HG03521 (cell line): Measurements from ENCODE around the gene EEF1A1.
"Not testable (repeated sequence)": the region's sequence is repeated elsewhere in the genome, so short reads cannot be mapped to it uniquely, and the experiment has no call there.

ENCODE experiments used
- ATAC-seq: cut with Tn5 transposase; IDR thresholded peaks from one replicate; pipeline ENCODE4 v1.9.1; 2021; ENCODE audit warnings: mild to moderate bottlenecking, moderate library complexity; ENCODE audit not compliant: unreplicated experiment

EEF1A1 gene

GRCh38 chr6:73520688-73521350 is at the start of gene EEF1A1:
Gene EEF1A1, minus strand, starts transcription at chr6:73521032. Its CDS starts 1,006 bp downstream, at chr6:73520026.
- ATAC-seq = peak; percentile 65

GRCh38 chr6:73569121-73569520 is 48.3 kb upstream of the EEF1A1 start:
- ATAC-seq = no peak

GRCh38 chr6:73566954-73567591 is 46.2 kb upstream of the EEF1A1 start:
- ATAC-seq = no peak

GRCh38 chr6:73566486-73566871 is 45.6 kb upstream of the EEF1A1 start:
- ATAC-seq = not testable (repeated sequence)

- no peak for ATAC-seq
Measured at GRCh38 chr6:73565767-73566485, 45.1 kb upstream of the EEF1A1 start.

GRCh38 chr6:73564578-73565345 is 43.9 kb upstream of the EEF1A1 start:
- no peak for ATAC-seq

GRCh38 chr6:73562558-73562957 is 41.7 kb upstream of the EEF1A1 start:
- ATAC-seq = no peak

GRCh38 chr6:73560853-73561407 is 40.1 kb upstream of the EEF1A1 start:
- ATAC-seq = peak; percentile 50

GRCh38 chr6:73560182-73560732 is 39.4 kb upstream of the EEF1A1 start:
- peak; percentile 31 for ATAC-seq

- ATAC-seq = not testable (repeated sequence)
Measured at GRCh38 chr6:73559399-73559794, 38.6 kb upstream of the EEF1A1 start.

GRCh38 chr6:73558624-73559398 is 38.0 kb upstream of the EEF1A1 start:
- peak; percentile 48 for ATAC-seq

GRCh38 chr6:73556836-73557235 is 36.0 kb upstream of the EEF1A1 start:
- ATAC-seq = no peak

- ATAC-seq = not testable (repeated sequence)
Measured at GRCh38 chr6:73555380-73555949, 34.6 kb upstream of the EEF1A1 start.

- ATAC-seq = not testable (repeated sequence)
Measured at GRCh38 chr6:73551115-73551514, 30.3 kb upstream of the EEF1A1 start.

GRCh38 chr6:73548458-73549446 is 27.9 kb upstream of the EEF1A1 start:
- no peak for ATAC-seq

GRCh38 chr6:73547036-73547435 is 26.2 kb upstream of the EEF1A1 start:
- no peak for ATAC-seq

GRCh38 chr6:73542891-73543290 is 22.1 kb upstream of the EEF1A1 start:
- no peak for ATAC-seq

GRCh38 chr6:73542481-73542880 is 21.6 kb upstream of the EEF1A1 start:
- ATAC-seq = not testable (repeated sequence)
